ENCODE data around the gene USP6.
"Not testable (repeated sequence)": the region's sequence is repeated elsewhere in the genome, so short reads cannot be mapped to it uniquely, and the experiment has no call there.

USP6 gene

GRCh38 chr17:5136580-5137412 lies 21.0 kb downstream of the USP6 start:
- DNase-seq, result not testable (repeated sequence)

DNA sequence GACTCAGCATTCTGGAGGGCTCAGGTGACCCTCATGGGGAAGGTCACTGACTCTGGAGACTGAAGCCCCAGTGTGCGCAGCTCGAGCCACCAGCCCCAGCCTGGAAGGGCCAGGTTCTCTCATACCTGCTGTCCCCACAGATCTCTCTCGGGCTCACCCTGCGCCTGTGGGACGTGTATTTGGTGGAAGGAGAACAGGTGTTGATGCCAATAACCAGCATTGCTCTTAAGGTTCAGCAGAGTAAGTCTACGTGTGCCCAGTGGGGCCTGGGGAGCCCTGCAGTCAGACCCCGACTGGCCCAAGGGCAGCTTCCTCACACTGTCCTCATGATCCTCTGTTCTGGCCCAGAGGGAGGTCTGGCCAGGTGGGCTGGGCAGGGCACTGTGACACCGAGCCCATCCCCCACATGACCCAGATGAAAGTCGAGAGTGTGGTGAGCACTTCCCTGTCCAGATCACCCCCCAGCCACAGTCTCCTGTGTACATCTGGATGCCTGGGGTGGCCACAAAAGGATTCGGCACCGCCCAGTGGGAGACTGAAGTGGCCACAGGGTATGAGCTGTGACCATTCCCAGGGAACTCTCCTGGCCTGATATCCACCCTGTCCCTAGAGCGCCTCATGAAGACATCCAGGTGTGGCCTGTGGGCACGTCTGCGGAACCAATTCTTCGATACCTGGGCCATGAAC lies 21.8 kb downstream of the USP6 start:
- not testable (repeated sequence) for DNase-seq

DNA sequence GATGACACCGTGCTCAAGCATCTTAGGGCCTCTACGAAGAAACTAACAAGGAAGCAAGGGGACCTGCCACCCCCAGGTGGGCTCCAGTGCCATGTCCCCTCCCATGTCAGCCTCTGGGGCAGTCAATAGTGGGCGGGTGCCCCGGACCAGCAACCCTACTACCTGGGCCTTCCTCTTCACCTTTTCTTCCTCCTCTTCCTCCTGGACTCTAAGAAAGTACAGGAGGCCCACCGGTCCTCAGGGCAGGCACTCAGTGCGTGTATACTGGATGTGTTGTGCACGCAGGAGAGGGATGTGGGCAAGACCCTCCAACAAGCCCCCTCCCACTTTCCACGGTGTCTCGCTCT lies 22.3 kb downstream of the USP6 start:
- not testable (repeated sequence) for DNase-seq

DNA sequence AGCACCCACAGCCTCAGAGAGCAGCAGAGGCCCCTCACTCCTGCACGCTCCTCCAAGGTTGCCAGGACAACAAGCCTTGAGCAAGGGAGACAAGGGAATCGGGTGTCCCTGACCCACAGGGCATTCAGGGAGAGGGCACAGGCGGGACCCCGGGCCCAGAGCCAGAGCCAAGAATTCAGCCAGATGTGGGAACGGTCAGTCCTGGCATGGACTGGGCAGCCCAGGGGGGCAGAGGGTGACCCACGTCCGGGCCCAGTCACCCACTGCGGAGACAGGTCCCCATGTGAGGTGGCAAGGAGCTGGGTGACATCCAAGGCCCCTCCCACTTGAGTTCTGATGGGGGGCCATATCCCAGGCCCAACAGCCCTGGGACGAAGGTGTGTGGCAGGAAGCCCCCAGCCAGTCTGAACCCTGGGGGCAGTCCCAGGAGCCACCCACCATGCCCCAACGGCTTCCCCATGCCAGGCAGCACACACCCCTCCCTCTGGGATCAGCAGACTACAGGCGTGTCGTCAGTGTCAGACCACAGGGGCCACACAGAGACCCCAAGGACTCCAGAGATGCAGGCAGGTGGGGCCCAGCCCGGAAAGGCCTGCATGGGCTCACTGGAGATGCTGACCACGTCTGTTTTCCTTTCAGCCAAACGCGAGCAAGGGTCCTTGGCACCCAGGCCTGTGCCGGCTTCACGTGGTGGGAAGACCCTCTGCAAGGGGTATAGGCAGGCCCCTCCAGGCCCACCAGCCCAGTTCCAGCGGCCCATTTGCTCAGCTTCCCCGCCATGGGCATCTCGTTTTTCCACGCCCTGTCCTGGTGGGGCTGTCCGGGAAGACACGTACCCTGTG lies 23.0 kb downstream of the USP6 start:
- DNase-seq, result no peak

- no peak for DNase-seq
These were observed 23.6 kb downstream of the USP6 start for GRCh38 chr17:5139458-5139732.

DNA sequence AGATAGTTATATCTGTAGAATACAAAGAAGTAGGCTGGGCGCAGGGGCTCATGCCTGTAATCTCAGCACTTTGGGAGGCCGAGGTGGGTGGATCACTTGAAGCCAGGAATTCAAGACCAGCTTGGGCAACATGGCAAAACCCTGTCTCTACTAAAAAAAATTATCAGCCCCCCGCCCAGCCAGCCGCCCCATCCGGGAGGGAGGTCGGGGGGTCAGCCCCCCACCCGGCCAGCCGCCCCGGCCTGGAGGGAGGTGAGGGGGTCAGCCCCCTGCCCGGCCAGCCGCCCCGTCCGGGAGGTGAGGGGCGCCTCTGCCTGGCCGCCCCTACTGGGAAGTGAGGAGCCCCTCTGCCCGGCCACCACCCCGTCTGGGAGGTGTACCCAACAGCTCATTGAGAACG lies 27.0 kb downstream of the USP6 start:
- DNase-seq, result not testable (repeated sequence)

- DNase-seq, result not testable (repeated sequence)
These were observed 30.3 kb downstream of the USP6 start for GRCh38 chr17:5146122-5146521.

DNA sequence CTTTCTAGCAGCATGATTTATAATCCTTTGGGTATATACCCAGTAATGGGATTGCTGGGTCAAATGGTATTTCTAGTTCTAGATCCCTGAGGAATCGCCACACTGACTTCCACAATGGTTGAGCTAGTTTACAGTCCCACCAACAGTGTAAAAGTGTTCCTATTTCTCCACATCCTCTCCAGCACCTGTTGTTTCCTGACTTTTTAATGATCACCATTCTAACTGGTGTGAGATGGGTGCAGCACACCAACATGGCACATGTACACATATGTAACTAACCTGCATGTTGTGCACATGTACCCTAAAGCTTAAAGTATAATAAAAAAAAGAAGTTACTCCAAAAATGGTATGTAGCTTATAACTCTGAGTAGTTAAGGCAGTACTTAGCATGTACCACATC lies 44.9 kb downstream of the USP6 start:
- not testable (repeated sequence) for DNase-seq

- DNase-seq, result not testable (repeated sequence)
These were observed 46.0 kb downstream of the USP6 start for GRCh38 chr17:5161793-5162192.

GRCh38 chr17:5164436-5164835 lies 48.6 kb downstream of the USP6 start:
- DNase-seq, result no peak

- DNase-seq, result not testable (repeated sequence)
These were observed 50.1 kb downstream of the USP6 start for GRCh38 chr17:5165791-5166564.

DNA sequence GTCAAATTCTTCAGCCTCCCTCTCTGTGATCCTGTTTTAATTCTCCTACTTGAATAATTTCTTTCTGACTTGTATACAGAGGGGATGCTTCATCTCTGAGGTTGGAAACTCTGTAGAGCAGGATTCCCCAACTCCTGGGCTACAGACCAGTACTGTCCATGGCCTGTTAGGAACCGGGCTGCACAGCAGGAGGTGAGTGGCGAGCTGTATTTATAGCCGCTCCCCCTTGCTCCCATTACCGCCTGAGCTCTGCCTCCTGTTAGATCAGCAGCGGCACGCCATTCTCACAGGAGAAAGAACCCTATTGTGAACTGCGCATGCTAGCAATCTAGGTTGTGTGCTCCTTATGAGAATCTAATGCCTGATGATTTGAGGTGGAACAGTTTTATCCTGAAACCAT lies 59.2 kb downstream of the USP6 start:
- DNase-seq, result not testable (repeated sequence)

DNA sequence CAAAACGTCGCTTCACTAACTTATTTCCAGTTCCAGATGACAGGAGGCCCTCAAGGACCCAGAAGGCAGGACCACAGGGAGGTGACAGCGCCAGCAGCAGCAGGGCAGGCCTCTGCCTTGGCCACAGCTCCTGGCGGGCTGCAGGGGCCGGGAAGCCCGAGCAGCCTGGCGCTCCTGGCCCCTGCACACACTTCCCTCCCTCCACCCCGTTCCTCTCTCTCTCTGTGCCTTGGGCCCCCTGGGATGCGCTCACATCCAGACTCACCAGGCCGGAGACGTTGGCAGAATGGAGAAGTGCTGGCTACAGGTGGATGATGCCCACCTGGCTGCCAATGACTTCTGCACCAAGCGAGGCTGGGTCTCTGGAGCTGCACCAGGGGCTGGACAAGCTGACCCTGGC lies 63.2 kb downstream of the USP6 start:
- DNase-seq, result no peak

DNA sequence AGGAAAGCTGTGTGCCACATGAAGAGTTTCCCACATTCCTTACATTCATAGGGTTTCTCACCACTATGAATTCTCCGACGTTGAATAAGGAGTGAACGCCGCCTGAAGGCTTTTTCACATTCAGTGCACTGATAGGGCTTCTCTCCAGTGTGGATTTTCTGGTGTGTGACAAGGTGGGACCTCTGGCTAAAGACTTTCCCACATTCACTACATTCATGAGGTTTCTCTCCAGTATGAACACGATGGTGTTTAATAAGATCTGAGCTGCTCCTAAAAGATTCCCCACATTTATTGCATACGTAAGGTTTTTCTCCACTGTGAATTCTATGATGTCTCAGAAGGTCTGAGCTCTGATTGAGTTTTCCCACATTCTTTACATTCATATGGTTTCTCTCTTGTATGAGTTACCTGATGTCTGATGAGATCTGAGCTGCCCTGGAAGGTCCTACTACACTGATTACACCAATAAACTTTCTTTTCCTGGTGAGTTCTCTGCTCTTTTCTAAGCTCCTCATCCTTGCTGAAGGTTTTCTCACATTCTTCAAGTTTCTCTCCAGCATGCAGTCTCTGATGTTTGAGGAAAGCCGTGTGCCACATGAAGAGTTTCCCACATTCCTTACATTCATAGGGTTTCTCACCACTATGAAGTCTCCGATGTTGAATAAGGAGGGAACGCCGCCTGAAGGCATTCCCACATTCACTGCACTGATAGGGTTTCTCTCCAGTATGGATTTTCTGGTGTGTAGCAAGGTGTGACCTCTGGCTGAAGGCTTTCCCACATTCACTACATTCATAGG lies 65.9 kb downstream of the USP6 start:
- no peak for DNase-seq

- no peak for DNase-seq
These were observed 67.0 kb downstream of the USP6 start for GRCh38 chr17:5182597-5183409.

DNA sequence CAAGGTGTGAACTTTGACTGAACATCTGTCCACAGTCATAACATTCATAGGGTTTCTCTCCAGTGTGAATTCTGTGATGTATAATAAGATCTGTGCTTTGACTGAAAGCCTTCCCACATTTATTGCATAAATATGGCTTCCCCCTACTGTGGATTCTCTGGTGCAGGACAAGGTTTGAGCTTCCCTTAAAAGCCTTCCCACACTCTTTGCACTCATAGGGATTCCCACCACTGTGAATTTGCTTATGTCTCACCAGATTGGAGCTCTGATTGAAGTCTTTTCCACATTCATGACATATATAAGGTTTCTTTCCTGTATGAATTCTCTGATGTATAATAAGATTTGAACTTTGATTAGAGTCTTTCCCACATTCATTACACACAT lies 67.6 kb downstream of the USP6 start:
- DNase-seq, result no peak

DNA sequence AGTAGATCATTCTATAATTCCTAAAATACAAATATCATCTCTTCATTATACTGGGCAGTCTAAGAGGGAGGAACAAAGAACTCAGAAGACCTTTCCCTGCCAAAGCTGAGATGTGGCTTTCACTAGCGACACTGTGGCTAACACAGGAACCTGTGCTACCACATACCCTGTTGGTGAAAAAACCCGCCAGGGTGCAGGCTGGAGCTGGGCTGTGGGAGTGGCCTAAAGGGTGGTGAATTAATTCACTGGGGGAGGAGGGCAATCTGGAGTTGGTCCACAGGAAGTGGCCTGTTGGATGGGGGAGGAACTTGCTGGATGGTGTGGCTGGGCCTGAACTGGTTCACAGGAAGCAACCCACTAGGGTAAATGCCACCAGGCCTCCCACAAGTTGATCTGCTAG lies 68.5 kb downstream of the USP6 start:
- DNase-seq, result no peak

DNA sequence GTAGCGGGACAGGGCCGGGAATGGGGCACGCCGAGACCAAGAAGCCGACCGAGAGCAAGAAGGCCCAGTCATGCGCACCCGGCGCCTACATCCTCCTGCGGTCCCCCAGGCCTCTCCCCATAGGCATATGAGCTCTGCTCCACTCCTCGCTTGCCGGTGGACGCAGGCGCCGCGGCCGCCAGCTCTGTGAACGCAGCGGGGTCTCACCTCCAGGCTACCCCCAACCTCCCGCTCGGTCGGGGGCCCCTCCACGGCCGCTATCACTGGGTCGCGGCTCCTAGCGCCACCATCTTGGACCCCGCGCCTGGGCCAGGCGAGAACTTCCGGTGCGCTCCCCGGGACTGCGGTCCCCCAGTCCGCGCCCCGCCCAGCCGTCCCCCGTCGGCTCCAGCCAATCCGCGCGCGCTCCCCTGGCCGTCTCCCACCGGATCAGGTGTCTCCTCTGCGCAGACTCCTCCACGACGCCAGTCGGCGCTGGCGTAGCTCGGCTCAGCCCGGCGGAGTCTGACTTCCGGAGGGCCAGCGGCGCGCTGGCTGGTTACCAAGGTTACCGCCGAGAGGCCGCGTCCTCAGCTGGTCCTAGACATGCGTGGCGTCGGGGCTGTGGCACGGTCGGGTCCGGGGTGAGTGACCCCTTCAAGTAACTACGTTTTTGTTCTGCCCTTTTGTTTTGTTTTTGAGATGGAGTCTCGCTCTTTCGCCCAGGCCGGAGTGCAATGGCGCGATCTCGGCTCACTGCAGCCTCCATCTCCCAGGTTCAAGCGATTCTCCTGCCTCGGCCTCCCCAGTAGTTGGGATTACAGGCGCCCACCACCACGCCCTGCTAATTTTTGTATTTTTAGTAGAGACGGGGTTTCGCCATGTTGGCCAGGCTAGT lies 75.9 kb downstream of the USP6 start, which contains the start of gene ZNF594:
Gene ZNF594 (minus strand): TSS at position 328 of the 877 bp plus-strand sequence. CDS start 7,612 bp downstream, outside the sequence.
- peak; percentile 73 for DNase-seq

DNA sequence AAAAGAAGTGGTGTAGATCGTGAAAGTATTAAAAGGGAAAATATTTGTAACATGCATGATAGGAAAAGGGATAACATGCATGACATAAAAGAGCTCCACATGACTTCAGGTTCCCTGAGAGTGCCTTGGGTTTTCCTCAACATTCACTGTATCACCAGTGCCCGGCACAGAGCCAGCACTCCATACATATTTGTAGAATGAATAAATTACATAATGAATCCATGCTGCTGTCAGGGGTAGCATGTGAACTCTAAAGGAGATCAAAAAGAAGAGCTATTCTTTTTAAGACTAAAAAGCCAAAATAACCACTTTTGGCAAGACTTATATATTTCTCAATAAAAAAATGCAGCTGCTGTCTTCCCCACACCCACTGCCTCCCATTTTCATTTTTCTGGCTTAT lies 78.5 kb downstream of the USP6 start:
- DNase-seq, result no peak

GRCh38 chr17:5198472-5198871 lies 82.6 kb downstream of the USP6 start:
- no peak for DNase-seq
